ENCODE data around the gene CHRM4. TPM values are rescaled to one million over a fixed set of nuclear protein-coding genes. Genes with fewer than 3 reads are reported as not detected.
A peak's percentile ranks its signal among the peaks of the same experiment; 100 is the strongest.

Gene CHRM4
- total and polyA plus RNA-seq, 2 of the 13 experiments (the other 11 are each of a cell fraction or from before 2014, with no cell fraction given): 0.13 to 0.21 TPM

DNA sequence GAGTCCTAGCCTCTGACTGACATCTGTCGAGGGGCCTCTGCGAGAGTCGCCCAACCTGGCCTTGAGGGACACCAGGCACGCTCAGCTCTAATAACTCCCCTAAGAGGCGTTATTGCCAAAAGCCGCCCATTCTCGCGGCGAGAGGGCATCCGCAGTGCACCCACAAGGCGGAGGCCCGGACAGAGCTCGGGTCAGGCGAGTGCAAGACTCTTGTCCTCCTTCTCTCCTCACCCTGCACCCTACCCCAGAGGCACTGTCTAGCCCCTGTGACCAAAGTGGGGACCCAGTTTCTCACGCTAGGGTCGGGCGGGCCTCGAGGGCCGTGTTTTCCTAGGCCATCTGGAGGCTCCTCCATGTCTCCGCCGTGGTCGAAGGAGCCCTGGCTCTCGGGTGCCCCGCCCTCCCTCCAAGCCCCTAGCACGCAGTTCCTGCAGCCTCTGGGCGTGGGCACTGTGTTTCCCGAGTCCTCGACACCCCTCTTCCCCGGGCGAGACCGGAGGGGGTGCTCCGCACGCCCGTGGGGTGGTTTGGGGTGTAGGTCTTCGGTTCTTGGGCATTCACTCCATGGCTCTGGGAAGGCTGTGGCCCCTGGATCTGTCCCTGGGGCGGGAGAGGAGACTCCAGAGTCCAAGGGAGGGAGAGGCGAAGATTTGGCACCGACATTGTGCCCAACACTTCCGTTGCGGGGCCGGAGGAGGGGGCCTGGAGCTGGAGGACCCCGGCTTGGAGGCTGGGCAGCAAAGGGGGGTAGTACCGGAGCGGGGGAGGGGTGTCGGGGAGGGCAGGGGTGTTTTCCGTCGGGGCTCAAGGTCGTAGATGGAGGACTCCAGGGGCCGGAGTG, 1.0 kb downstream of the CHRM4 start:
- peaks cover 15% of the 10 kb centered on the region for H4K20me1 ChIP-seq (ENCODE audit: insufficient read depth, low read length)
- CTCF ChIA-PET (ENCODE audit: low intra/inter-chr PET ratio, low total read pairs): interaction anchor here (2.4 kb wide), 1 partner anchor 139 kb away, joined by 9 read pairs; no protein-coding TSS in a partner anchor
- H3K9ac ChIP-seq (ENCODE audit: insufficient read depth, low read depth, low read length): no peak overlapping the region
- 0 out of 2 replicates have a peak, but pooled peaks have one; percentile 9 for TF ChIP-seq ZNF850 (CRISPR knock-in tag; conservative IDR thresholded peaks at IDR 0.05)
- TF ChIP-seq SUZ12 (IDR thresholded peaks at IDR 0.05; ENCODE audit: low read depth, low read length): no peak
- TF ChIP-seq ZNF672 (CRISPR knock-in tag; IDR thresholded peaks at IDR 0.05): no peak
- TF ChIP-seq NFKB2 (CRISPR knock-in tag; IDR thresholded peaks at IDR 0.05; ENCODE audit: borderline replicate concordance): 0 out of 2 replicates have a peak, but pooled peaks have one; percentile 44
- in situ Hi-C loops (cut with HindIII; ENCODE audit: extremely low pct_ligation_motif_present, low pct_unique_long_range_greater_than_20kb) (no loop called here), intact Hi-C loops (cut with micrococcal nuclease; ENCODE audit: unreplicated experiment) (no loop called here)
- H3K4me3 ChIP-seq (replicated peaks in 1 of 3; ENCODE audit: insufficient read depth in 1 of 3, low read depth in 2 of 3, low read length in 3 of 3): peak overlapping the region in 2 of 3 experiments; percentile 58 to 82; a peak in 5 of 6 replicates
- H3K27me3 ChIP-seq (ENCODE audit: control insufficient read depth in 1 of 2, insufficient read depth in 2 of 2, low read length in 2 of 2): peaks cover 13 to 36% of the 10 kb centered on the region in 2 experiments
- H3K36me3 ChIP-seq (replicated peaks in 1 of 2; ENCODE audit: control insufficient read depth in 1 of 2, insufficient read depth in 2 of 2, low read length in 2 of 2): no peaks in the 10 kb centered on the region
- no peak for FAIRE-seq
- BruUV-seq (replicated peaks): no TSS peak
- ATAC-seq: peak; percentile 0
- POLR2A ChIA-PET: interaction anchor here (1.0 kb wide), 1 partner anchor 204 kb away, joined by 3 read pairs; the partner anchor contains the start of gene AMBRA1
- no peak for DNase-seq (ENCODE audit: low spot score)
- H3K4me1 ChIP-seq (ENCODE audit: insufficient read depth, low read length): peaks cover 57% of the 10 kb centered on the region
- no peaks in the 10 kb centered on the region for H3K79me2 ChIP-seq (ENCODE audit: insufficient read depth, low read length)
- 9% methylated on average over 35 of the region's 49 CpGs for WGBS (ENCODE audit: low lambda C conversion rate)
- H3K27ac ChIP-seq (ENCODE audit: extremely low read length, insufficient read depth, low read length): no peak overlapping the region
- no peak overlapping the region for H2AFZ ChIP-seq (ENCODE audit: low read length)
- peak overlapping the region; percentile 97 for H3K4me2 ChIP-seq (ENCODE audit: low read depth, low read length)
- no peaks in the 10 kb centered on the region for H3K9me3 ChIP-seq (ENCODE audit: low read length)
